GM21447 (cell line): Measurements from ENCODE around the gene NUDT1.

Experiments used
- ATAC-seq: cut with Tn5 transposase; IDR thresholded peaks from one replicate; pipeline ENCODE4 v1.9.1; 2021; ENCODE audit not compliant: unreplicated experiment

NUDT1 gene

GRCh38 chr7:2222516-2222915 is 19.5 kb upstream of the NUDT1 start:
- ATAC-seq: no peak

GRCh38 chr7:2223321-2223720 is 18.7 kb upstream of the NUDT1 start:
- no peak for ATAC-seq

GRCh38 chr7:2224491-2224928 is 17.5 kb upstream of the NUDT1 start:
- ATAC-seq: no peak

DNA sequence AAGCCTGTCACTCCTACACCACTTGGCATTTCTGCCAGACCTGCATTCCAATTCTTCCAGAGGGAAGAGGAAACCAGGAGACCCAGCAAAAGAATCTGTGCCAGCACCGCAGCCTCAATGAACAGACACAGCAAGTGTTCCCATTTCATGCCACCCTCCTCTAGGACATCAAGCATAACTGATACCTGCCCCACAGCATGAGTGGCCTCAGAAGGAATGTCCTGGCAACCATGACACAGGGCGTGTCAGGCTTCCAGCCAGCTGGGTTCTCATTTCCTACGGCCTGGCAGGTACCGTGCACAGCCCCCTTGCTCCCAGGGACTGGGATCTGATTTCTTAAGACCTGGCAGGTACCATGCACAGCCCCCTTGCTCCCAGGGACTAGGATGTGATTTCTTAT is 17.1 kb upstream of the NUDT1 start:
- ATAC-seq: no peak

DNA sequence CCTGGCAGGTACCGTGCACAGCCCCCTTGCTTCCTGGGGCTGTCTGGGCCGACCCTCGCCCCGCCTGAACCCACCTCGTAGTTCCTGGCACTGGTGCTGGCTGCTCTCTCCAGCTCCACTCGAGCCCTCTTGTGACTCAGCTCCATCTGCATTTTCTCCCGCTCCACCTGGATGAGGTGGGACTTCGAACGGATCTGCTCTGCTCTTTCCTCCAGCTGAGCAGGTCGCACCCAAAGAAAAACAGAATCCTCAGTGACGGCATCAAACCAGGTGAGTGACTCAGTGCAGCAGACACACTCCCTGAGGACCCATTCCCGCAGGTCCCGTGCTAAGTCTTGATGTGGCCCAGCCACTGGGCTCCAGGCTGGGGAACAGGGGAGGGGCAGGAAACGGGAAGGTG is 16.7 kb upstream of the NUDT1 start:
- ATAC-seq: no peak

DNA sequence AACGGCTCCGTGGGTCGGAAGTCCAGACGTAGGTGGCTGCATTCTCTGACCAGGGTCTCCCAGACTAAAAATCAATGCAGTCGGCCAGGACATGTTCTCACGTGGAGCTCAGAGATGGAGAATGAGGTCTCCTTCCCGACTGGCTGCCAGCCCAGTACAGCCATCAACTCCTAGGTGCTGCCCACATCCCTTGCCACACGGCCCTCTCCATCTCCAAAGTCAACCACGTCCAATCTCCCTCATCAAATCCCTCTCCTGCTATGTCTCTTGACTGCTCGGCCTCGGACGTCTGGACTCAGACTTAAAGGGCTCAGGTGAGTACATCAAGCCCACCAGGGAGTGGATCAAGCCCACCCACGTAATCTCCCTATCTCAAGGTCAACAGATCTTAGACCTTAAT is 16.2 kb upstream of the NUDT1 start:
- ATAC-seq: no peak

DNA sequence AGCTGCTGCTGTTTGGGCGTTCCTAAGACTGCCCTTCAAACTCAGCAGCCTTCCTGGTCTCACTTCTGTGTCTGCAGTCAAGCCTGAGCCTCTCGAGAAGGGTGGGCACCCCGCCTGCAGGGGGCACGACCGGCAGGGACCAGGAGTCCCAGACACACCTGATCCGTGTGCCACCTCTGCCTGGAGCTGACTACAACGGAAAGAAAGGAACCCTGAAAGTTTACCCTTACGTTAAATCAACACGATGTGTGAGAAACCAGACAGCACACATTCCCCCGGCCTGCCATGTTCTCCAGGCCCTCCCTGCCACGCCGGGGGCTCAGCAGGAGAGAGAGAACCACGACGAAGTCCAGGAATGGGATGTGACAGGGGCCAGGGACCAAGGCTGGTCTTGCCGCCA is 14.3 kb upstream of the NUDT1 start:
- no peak for ATAC-seq

DNA sequence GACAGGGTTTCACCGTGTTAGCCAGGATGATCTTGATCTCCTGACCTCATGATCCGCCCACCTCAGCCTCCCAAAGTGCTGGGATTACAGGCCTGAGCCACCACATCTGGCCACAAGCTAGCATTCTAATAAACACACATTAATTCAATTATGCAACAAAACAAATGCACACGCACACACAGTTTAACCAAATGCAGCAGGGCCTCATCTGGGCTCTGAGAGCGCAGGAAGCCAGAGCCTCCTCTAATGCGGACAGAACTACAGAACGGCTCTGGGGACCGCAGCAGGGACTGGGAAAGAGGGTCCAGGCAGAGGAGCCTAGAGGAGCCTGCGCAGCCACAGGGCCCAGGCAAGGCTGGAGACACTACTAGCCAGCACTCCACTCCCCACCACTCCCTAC is 13.1 kb upstream of the NUDT1 start:
- no peak for ATAC-seq

DNA sequence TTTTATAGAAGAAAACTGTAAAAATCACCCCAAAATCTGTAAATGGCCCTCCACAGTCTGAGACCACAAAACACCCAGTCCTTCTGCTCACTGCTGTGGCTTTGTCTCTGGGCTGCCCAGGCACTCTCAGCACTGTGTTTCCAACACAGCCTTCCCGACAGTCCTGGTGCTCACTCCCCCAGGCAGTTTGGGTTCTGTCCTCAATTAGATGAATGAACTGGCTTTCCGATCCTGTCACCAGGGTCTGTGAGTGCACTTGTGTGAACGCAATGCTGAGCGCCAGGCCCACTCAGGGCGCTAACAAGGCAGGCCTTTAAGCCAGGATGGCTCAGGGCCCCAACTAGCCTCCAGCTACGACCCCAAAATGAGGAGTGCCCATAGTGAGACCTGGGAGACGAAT is 12.6 kb upstream of the NUDT1 start:
- ATAC-seq: no peak

DNA sequence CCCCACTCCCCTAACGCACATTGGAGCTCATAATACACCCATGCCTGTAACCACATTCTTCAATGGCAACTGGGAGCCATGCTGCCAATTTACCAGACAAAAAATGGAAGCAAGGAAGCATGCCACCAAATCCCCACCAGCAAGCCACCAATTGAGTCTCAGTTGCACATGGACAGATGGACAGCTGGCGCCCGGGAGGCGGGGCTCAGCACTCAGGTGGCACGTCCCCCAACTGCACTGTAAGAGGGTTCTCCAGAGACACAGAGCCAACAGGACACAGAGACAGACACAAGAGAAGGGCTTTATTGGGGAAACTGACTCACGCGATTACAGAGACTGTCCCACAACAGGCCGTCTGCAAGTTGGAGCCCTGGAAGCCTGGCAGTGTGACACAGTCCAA is 11.8 kb upstream of the NUDT1 start:
- ATAC-seq: no peak

DNA sequence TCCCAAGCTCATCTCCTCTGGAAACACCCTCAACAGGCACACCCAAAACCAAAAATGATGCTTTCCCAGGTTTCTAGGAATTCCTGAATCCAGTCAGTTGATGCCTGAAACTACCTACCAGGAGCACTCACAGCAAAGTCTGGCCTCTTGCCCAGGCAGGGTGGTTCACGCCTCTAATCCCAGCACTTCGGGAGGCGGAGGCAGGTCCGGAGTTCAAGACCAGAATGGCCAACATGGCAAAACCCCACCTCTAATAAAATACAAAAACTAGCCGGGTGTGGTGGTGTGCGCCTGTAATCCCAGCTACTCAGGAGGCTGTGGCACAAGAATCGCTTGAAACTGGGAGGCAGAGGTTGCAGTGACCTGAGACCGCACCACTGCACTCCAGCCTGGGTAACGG is 11.1 kb upstream of the NUDT1 start:
- ATAC-seq: no peak

DNA sequence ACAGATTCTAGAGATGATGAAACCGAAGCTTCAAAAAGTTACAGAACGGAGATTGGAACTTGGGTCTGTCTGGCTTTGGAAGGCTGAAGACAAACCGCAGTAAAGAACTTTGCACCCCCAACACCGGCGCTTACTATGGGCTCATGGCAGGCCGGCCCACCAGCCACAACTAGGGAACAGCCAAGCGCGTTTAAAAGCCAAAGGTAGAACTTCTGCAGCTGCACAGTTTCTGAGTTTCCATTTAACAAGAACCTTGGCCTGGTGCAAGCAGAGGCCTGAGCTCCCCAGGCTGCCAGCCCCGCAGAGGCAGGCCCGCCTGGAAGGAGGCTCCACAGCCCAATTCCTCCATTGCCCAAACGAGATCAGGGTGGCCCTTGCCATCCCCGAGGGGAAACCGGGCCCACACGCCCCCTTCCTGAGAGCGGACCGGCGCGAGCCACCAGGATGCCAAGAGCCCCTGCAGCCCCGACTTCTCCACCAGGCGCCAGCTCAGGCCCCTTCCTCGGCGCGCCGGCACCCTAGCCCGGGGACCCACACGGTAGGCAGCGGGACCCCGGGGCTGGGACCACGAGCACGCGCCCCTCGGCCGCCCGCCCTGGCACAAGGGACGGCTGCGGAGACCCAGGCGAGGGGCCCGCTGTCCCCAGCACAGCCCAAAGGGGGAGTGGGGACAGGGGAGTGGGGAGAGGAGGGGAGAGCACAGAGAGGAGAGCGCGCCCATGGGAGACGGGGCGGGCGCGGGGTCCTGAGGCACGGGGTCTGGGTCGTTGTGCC is 9.8 kb upstream of the NUDT1 start:
- peak; percentile 21 for ATAC-seq

DNA sequence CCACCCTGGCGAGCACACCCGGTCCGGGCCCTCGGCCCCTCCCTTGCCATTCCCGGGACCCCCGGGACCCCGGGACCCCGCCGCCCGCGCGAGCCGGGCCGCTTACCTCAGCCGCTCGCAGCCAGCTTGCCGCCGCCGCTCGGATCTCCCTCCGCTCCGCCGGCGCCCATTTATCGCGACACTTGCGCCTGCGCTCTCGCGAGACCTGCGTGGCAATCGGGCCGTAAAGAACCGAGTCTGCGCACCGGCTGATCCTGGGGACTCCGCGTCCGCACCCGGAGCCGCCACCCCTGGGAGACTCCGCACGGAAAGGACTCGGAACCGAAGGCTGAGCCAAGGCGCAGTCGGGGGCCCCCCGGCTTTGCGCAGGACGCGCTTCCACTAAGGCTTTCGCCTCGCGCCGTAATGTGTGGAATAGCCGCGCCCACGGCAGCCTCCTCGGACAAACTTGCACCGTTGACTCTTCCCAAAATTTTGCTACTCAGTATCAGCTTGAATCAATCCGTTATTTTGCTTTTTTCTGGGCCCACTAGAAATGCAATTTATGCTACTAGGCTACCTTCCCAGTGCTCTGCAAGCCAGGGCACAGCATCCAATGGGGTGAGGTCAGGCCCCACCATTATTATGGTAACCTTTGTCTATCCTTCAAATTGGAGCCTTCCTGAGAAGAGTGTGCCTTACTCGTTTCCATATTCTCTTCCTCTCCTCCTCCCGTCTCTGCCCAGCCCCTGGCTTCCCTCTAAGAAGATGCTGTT is 9.1 kb upstream of the NUDT1 start, which contains the start of gene MAD1L1:
Gene MAD1L1 (minus strand): TSS at position 180 of the 755 bp plus-strand sequence. CDS start 2,812 bp downstream, outside the sequence.
- ATAC-seq: peak; percentile 59

DNA sequence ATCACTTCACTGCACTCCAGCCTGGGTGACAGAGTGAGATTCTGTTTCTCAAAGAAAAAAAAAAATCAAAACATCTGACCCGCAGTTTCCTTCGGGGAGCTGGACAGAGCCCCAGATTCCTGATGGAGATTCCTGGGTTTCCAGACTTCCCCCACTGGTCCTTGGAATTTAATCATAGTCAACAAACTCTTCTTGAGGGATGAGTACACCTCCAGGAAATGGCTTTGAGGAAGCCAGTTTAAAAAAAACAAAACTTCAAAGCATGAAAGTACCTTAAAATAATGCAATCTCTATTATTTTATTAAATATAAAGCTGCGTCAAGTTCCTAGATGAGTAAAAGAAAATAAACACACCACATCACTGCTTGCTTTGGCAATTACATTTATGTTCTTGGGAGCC is 8.1 kb upstream of the NUDT1 start:
- ATAC-seq: no peak

DNA sequence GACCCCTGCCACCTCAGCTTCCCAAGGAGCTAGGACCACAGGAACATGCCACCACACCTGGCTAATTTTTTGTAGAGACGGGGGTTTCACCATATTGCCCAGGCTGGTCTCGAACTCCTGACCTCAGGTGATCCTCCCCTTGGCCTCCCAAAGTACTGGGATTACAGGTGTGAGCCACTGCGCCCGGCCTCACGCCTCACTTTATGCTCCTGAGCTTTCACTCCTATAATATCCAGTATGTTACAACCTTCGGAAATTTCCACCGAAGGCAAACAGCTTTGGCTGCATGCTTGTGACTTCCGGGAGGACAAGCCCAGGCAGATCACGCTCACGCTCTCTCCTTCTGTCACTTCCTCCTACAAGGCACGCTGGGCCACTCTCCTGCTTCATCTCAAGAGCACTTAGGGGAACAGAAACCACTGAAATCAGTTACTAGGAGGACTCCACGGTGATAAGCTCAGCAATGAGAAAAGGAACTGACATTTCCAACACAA is 4.9 kb upstream of the NUDT1 start:
- peak; percentile 69 for ATAC-seq

GRCh38 chr7:2239242-2239641 is 2.8 kb upstream of the NUDT1 start:
- ATAC-seq: no peak

DNA sequence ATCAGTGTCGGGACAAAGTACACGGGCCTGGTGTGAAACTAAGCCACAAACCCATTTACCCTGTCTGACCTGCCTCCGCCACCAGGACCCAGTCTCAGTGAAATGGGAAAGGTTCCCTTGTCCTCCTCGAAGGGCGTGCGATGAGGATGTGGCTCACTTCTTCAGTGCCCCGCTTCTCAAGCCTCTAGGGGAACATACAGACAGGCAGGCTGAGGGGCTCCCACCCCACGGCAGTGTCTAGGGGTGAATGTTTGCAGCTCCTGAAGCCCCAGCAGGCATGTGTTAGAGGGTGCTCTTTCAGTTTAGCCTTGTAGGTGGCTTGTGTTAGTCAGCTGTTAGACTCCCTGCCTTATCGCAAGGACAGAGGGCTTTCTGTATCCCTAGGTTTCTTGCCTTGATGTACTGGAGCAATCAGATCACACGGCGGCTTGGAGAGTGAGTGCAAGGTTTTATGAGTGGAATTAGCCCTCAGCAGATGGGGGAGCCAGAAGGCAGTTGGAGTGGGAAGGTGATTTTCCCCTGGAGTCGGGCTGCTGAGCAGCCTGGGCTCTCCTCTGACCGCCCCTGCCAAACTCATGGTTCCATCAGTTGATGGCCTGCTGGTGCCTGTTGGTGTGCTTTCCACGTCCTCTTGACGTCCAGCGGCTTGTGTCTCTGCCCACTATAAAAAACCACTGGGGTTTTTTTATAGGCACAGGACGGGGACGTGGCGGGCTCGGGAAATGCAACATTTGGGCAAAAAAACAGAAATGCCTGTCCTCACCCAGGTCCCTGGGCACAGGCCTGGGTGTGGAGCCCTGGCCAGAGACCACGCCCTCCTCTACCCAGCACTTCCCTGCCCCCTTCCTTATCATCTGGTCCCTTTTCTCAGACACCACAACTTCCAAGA is 759 bp downstream of the NUDT1 start:
- ATAC-seq: no peak

DNA sequence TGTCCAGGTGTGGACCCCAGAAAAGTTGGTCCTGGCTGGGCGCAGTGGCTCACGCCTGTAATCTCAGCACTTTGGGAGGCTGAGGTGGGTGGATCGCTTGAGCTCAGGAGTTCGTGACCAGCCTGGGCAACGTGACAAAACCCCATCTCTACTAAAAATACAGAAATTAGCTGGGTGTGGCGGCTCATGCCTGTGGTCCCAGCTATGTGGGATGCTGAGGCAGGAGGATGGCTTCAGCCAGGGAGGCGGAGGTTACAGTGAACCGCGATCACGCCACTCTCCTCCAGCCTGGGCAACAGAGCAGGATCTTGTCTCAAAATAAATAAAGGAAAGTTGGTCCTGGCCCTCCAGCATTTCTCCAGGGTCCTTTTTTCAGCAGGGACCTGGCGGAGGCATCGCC is 1.4 kb downstream of the NUDT1 start:
- no peak for ATAC-seq

DNA sequence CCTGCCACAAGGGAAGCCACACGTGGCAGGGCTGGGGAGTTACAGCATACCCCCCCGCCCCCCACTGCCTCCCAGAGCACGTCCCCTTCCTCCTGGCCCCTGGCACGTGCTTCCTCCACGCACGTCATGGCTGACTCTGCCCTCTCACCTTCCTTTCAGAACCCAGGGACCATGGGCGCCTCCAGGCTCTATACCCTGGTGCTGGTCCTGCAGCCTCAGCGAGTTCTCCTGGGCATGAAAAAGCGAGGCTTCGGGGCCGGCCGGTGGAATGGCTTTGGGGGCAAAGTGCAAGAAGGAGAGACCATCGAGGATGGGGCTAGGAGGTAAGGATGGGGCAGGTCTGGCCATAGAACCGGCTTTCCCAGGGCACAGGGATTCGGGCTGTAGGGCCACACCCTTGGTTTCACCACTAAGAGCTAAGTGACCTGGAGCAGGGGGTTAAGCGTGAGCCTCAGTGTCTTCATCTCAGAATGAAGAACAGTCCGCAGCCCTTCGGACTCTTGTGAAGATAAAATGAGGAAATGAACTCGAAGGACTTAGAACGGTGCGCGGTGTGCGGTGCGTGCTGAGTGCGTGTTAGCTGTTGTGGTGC is 2.5 kb downstream of the NUDT1 start:
- ATAC-seq: no peak

DNA sequence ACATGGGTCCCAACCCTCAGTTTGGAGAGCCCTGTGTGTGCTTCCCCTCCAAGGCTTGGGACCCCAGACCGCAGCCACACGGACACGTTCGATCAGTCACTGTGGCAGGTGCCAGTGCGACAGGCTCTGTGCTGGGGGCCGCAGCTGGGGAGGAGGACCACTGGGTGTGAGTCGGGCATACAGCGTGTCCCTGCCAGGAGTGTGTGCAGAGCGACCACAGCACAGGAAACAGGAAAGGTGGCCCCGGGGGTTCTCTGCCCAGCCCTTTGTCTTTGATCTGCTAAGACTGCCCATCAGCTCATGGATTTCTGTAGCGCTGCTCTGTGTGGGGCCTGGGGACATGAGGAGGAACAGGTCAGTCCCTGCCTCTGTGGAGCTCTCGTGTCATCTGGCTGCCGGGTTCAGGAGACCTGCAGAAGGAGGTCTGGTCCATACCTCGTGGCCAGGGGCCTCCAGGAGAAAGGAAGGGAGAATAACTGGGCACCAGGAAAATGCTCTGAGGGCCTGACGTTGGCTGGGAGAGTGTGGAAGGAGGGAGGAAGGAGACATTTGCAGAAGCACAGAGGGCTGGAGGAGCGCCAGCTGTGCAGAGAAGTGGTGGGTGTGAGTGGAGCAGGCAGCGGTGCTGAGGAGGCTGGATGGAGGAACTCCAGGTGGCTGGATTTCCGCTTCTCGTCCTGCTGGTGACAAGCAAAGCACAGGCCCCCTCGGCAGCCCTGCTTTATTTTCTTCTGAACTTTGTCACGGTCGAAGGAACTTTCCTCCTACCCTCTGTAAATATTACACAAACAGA is 4.1 kb downstream of the NUDT1 start:
- ATAC-seq: no peak
